Vagina (tissue), 2 donors: ENCODE measurements around the gene ZNF488. TPM values are rescaled to one million over a fixed set of nuclear protein-coding genes. Genes with fewer than 3 reads are reported as not detected.

Experiments used
- DNase-seq, 2 donors: peaks; one replicate each; pipeline ENCODE4 v3.0.0-alpha.2; 2017; ENCODE audit errors: extremely low spot score in 2 of 2
- H3K27ac ChIP-seq: fragments of 200-600 bp; sonication (generic); one replicate; pipeline ENCODE4 v1.5.1; 2019
- H3K27me3 ChIP-seq: fragments of 200-600 bp; sonication (generic); one replicate; pipeline ENCODE4 v1.5.1; 2019
- H3K36me3 ChIP-seq, 2 donors: fragments of 200-600 bp; sonication (generic); one replicate each; pipeline ENCODE4 v1.5.1; 2017 to 2019
- H3K4me1 ChIP-seq: fragments of 200-600 bp; sonication (generic); one replicate; pipeline ENCODE4 v1.5.1; 2019
- H3K4me3 ChIP-seq, 2 donors: fragments of 200-600 bp; sonication (generic); 1 replicate in 1 of 2; 2 replicates in 1 of 2; pipeline ENCODE4 v1.5.1; 2016 to 2019
- H3K9me3 ChIP-seq: fragments of 200-600 bp; sonication (generic); one replicate; pipeline ENCODE4 v1.5.1; 2019
- POLR2A ChIP-seq, 2 donors: fragments of 450-650 bp; IDR thresholded peaks; one replicate each; pipeline ENCODE4 v1.6.1; 2017; ENCODE audit warnings: antibody characterized with exemption in 2 of 2, mild to moderate bottlenecking in 2 of 2, moderate library complexity in 2 of 2
- POLR2AphosphoS5 ChIP-seq, 2 donors: sonication (generic); formaldehyde crosslinking; IDR thresholded peaks; one replicate each; pipeline ENCODE4 v1.9.0; 2017; ENCODE audit warnings: antibody characterized with exemption in 2 of 2, mild to moderate bottlenecking in 2 of 2, low read depth in 1 of 2; ENCODE audit not compliant: insufficient read depth in 1 of 2
- intact Hi-C: fragments of 100-400 bp; cut with DNase I; formaldehyde crosslinking; loops from one replicate; pipeline ENCODE4 v1.15.1; 2023
- total RNA-seq: library from RNA; depleted of rRNA; stranded (reverse); fragments of >200 nt; gene quantifications from one replicate; pipeline ENCODE4 v1.2.3, GENCODE V29; 2016
- TF ChIP-seq, protein P1 (sequence below), 3 experiments: fragments of 450-650 bp in 2 of 3; fragments of 200-600 bp in 1 of 3; sonication (generic) in 1 of 3; IDR thresholded peaks; one replicate each; pipeline ENCODE4 v1.5.1; 2017 to 2019; ENCODE audit warnings: antibody characterized with exemption in 3 of 3, mild to moderate bottlenecking in 2 of 3, moderate library complexity in 2 of 3

Gene ZNF488
- total RNA-seq, 1 donor from 2014 or later = not detected

- intact Hi-C loops = no loop called here
- no peak overlapping the region for H3K4me3 ChIP-seq
- no peaks in the 10 kb centered on the region for H3K9me3 ChIP-seq
- H3K36me3 ChIP-seq = no peaks in the 10 kb centered on the region
- H3K27me3 ChIP-seq = no peaks in the 10 kb centered on the region
- no peak overlapping the region for H3K27ac ChIP-seq
- peaks cover 30% of the 10 kb centered on the region for H3K4me1 ChIP-seq
- peak in 1 of 2 donors; percentile 85 for DNase-seq
- TF ChIP-seq POLR2AphosphoS5 (IDR thresholded peaks at IDR 0.05; ENCODE audit: insufficient read depth in 1 of 2, low read depth in 1 of 2) = no peak
- TF ChIP-seq, protein P1, sequence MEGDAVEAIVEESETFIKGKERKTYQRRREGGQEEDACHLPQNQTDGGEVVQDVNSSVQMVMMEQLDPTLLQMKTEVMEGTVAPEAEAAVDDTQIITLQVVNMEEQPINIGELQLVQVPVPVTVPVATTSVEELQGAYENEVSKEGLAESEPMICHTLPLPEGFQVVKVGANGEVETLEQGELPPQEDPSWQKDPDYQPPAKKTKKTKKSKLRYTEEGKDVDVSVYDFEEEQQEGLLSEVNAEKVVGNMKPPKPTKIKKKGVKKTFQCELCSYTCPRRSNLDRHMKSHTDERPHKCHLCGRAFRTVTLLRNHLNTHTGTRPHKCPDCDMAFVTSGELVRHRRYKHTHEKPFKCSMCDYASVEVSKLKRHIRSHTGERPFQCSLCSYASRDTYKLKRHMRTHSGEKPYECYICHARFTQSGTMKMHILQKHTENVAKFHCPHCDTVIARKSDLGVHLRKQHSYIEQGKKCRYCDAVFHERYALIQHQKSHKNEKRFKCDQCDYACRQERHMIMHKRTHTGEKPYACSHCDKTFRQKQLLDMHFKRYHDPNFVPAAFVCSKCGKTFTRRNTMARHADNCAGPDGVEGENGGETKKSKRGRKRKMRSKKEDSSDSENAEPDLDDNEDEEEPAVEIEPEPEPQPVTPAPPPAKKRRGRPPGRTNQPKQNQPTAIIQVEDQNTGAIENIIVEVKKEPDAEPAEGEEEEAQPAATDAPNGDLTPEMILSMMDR (IDR thresholded peaks at IDR 0.05) = no peak
- TF ChIP-seq POLR2A (IDR thresholded peaks at IDR 0.05) = no peak
These were observed 21.9 kb upstream of the ZNF488 start for GRCh38 chr10:47405857-47406547.

GRCh38 chr10:47404937-47405336, 20.8 kb upstream of the ZNF488 start:
- H3K27me3 ChIP-seq = no peaks in the 10 kb centered on the region
- intact Hi-C loops = no loop called here
- DNase-seq = peak in 1 of 2 donors; percentile 70
- H3K4me1 ChIP-seq = peaks cover 30% of the 10 kb centered on the region
- no peak overlapping the region for H3K4me3 ChIP-seq
- H3K27ac ChIP-seq = no peak overlapping the region
- no peak for TF ChIP-seq POLR2AphosphoS5 (IDR thresholded peaks at IDR 0.05; ENCODE audit: insufficient read depth in 1 of 2, low read depth in 1 of 2)
- H3K9me3 ChIP-seq = no peaks in the 10 kb centered on the region
- no peaks in the 10 kb centered on the region for H3K36me3 ChIP-seq

GRCh38 chr10:47404446-47404845, 20.4 kb upstream of the ZNF488 start:
- peak; percentile 77 to 93 for DNase-seq
- Histone ChIP-seq H3K27ac (no peak overlapping the region), H3K27me3 (no peaks in the 10 kb centered on the region), H3K36me3 (no peaks in the 10 kb centered on the region), H3K9me3 (no peaks in the 10 kb centered on the region), H3K4me1 (peaks cover 30% of the 10 kb centered on the region), H3K4me3 (no peak overlapping the region)
- no peak for TF ChIP-seq POLR2A (IDR thresholded peaks at IDR 0.05)
- peak in 1 of 2 donors; percentile 39 for TF ChIP-seq POLR2AphosphoS5 (IDR thresholded peaks at IDR 0.05; ENCODE audit: insufficient read depth in 1 of 2, low read depth in 1 of 2)
- intact Hi-C loops = no loop called here

GRCh38 chr10:47403446-47404318, 19.6 kb upstream of the ZNF488 start:
- H3K4me1 ChIP-seq = peaks cover 30% of the 10 kb centered on the region
- no peaks in the 10 kb centered on the region for H3K27me3 ChIP-seq
- H3K27ac ChIP-seq = peak overlapping the region; percentile 45
- H3K4me3 ChIP-seq = no peak overlapping the region
- intact Hi-C loops = no loop called here
- H3K9me3 ChIP-seq = no peaks in the 10 kb centered on the region
- no peak for TF ChIP-seq POLR2AphosphoS5 (IDR thresholded peaks at IDR 0.05; ENCODE audit: insufficient read depth in 1 of 2, low read depth in 1 of 2)
- TF ChIP-seq, protein P1 (IDR thresholded peaks at IDR 0.05) = no peak
- TF ChIP-seq POLR2A (IDR thresholded peaks at IDR 0.05) = no peak
- peak in 1 of 2 donors; percentile 85 for DNase-seq
- H3K36me3 ChIP-seq = no peaks in the 10 kb centered on the region

DNA sequence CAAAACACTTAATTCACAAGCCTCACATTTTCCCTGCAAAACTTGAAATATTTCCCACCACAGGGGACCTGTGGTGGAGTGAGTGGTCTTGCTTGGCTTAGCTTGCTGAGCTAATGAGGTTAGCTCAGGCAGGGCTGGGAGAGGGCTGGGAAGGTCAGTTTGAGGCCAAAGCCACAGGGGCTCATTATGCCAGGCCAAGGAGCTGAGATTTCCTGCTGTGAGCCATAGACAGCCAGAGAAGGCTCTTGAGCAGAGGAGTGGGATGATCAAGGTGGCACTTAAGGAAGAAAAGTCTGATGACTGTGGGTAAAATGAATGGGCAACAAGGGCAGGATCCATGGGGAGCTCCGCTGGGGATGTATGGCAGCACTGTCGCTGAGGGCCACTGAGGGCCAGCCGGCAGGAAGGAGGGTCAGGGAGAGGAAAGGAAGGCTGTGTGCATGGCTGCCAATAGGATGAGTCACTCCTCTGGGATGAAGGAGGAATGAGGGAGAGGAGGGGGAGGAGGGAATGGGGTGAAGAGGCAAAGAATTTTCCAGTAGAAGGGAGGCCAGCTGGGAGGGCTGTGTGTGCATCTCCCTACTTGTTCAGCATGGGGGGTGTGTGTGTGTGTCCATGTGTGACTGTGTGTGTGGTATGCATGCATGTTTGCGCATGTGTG, 18.7 kb upstream of the ZNF488 start:
- intact Hi-C loops = no loop called here
- no peaks in the 10 kb centered on the region for H3K9me3 ChIP-seq
- TF ChIP-seq POLR2A (IDR thresholded peaks at IDR 0.05) (no peak), POLR2AphosphoS5 (IDR thresholded peaks at IDR 0.05; ENCODE audit: insufficient read depth in 1 of 2, low read depth in 1 of 2) (no peak)
- TF ChIP-seq, protein P1 (IDR thresholded peaks at IDR 0.05) = no peak
- no peaks in the 10 kb centered on the region for H3K36me3 ChIP-seq
- peak overlapping the region; percentile 45 for H3K27ac ChIP-seq
- no peak overlapping the region for H3K4me3 ChIP-seq
- H3K27me3 ChIP-seq = no peaks in the 10 kb centered on the region
- peak in 1 of 2 donors; percentile 87 for DNase-seq
- peaks cover 30% of the 10 kb centered on the region for H3K4me1 ChIP-seq
